Cardiac fibroblast (primary cell): ENCODE results near the gene EXOC3L2.
A peak's percentile ranks its signal among the peaks of the same experiment; 100 is the strongest.

ENCODE experiments used
- DNase-seq, 2 donors: peaks; one replicate each; pipeline versions ENCODE4 v3.0.0 to v3.0.0-alpha.2; 2010; ENCODE audit warnings: low read depth in 2 of 2
- H3K4me3 ChIP-seq, 2 donors: replicated peaks in 1 of 2; 1 replicate in 1 of 2; 2 replicates in 1 of 2; pipeline ENCODE4 v1.5.1; 2011; ENCODE audit warnings: low read depth in 2 of 2, low read length in 2 of 2, mild to moderate bottlenecking in 2 of 2, moderate library complexity in 1 of 2
- CTCF ChIP-seq: IDR thresholded peaks from one replicate; pipeline ENCODE4 v1.5.1; 2011; ENCODE audit warnings: low read depth, mild to moderate bottlenecking, low read length, inconsistent platforms

Gene EXOC3L2

GRCh38 chr19:45171211-45171623 is 74.0 kb downstream of the EXOC3L2 start:
- TF ChIP-seq CTCF: no peak
- no peak overlapping the region for H3K4me3 ChIP-seq
- DNase-seq: peak; percentile 20 to 22

- TF ChIP-seq CTCF: no peak
Observed at GRCh38 chr19:45170146-45171106, 74.8 kb downstream of the EXOC3L2 start.

GRCh38 chr19:45169602-45170001 is 75.6 kb downstream of the EXOC3L2 start:
- no peak for TF ChIP-seq CTCF
- H3K4me3 ChIP-seq: no peak overlapping the region
- no peak for DNase-seq

More at GRCh38 chr19:45170146-45171106, 74.8 kb downstream of the EXOC3L2 start:
- no peak overlapping the region for H3K4me3 ChIP-seq
- no peak for DNase-seq

GRCh38 chr19:45168767-45169351 is 76.3 kb downstream of the EXOC3L2 start:
- no peak for DNase-seq
- no peak for TF ChIP-seq CTCF

GRCh38 chr19:45166723-45167252 is 78.4 kb downstream of the EXOC3L2 start:
- DNase-seq: peak in 1 of 2 donors; percentile 22
- no peak overlapping the region for H3K4me3 ChIP-seq
- no peak for TF ChIP-seq CTCF

More at GRCh38 chr19:45168767-45169351, 76.3 kb downstream of the EXOC3L2 start:
- no peak overlapping the region for H3K4me3 ChIP-seq

GRCh38 chr19:45164577-45165335 is 80.5 kb downstream of the EXOC3L2 start:
- no peak overlapping the region for H3K4me3 ChIP-seq
- DNase-seq: peak; percentile 67 to 85

More at GRCh38 chr19:45164577-45165335, 80.5 kb downstream of the EXOC3L2 start:
- TF ChIP-seq CTCF: no peak
